Sigmoid colon (tissue), 7 donors: Measurements from ENCODE around the gene NAA16. TPM values are rescaled to one million over a fixed set of nuclear protein-coding genes. Genes with fewer than 3 reads are reported as not detected.

Experiments
- DNase-seq: peaks from one replicate; pipeline ENCODE4 v3.0.0-alpha.2; 2019
- H3K27ac ChIP-seq, 4 donors: fragments of 200-600 bp; sonication (generic); one replicate each; pipeline ENCODE4 v1.5.1; 2016 to 2019; ENCODE audit warnings: mild to moderate bottlenecking in 1 of 4
- H3K27me3 ChIP-seq, 3 donors: fragments of 200-600 bp; sonication (generic); one replicate each; pipeline ENCODE4 v1.5.1; 2019; ENCODE audit warnings: mild to moderate bottlenecking in 1 of 3
- H3K36me3 ChIP-seq, 4 donors: fragments of 200-600 bp; sonication (generic); one replicate each; pipeline ENCODE4 v1.5.1; 2016 to 2019
- H3K4me1 ChIP-seq, 4 donors: fragments of 200-600 bp; sonication (generic); one replicate each; pipeline ENCODE4 v1.5.1; 2017 to 2019
- H3K4me3 ChIP-seq, 4 donors: fragments of 200-600 bp; sonication (generic); one replicate each; pipeline ENCODE4 v1.5.1; 2017 to 2019; ENCODE audit warnings: mild to moderate bottlenecking in 2 of 4, moderate library complexity in 1 of 4
- H3K9me3 ChIP-seq, 4 donors: fragments of 200-600 bp in 3 of 4; sonication (generic) in 3 of 4; one replicate each; pipeline versions ENCODE4 v1.5.1 to v1.6.1; 2013 to 2019
- EP300 ChIP-seq, 4 donors: sonication (generic); formaldehyde crosslinking; IDR thresholded peaks; one replicate each; pipeline ENCODE4 v1.6.1; 2017; ENCODE audit warnings: antibody characterized with exemption in 4 of 4
- POLR2A ChIP-seq, 2 donors: fragments of 450-650 bp; IDR thresholded peaks; one replicate each; pipeline ENCODE4 v1.6.1; 2016; ENCODE audit warnings: antibody characterized with exemption in 2 of 2, mild to moderate bottlenecking in 2 of 2, moderate library complexity in 2 of 2
- POLR2AphosphoS5 ChIP-seq, 4 donors: sonication (generic); formaldehyde crosslinking; IDR thresholded peaks; one replicate each; pipeline ENCODE4 v1.6.1; 2017; ENCODE audit warnings: antibody characterized with exemption in 4 of 4
- WGBS, 2 donors: extraction: QIAGEN DNeasy Blood & Tissue Kit; methylation state at CpG; one replicate each; pipeline ENCODE4 v1.1.7; 2013; 5-methylcytosine and 5-hydroxymethylcytosine counted together
- intact Hi-C: fragments of 100-400 bp; cut with DNase I; formaldehyde crosslinking; loops from one replicate; pipeline ENCODE4 v1.15.1; 2023
- polyA plus RNA-seq, 3 donors: library from polyadenylated mRNA; stranded (reverse); fragments of 200-250 nt; gene quantifications; one replicate each; pipeline ENCODE4 v1.2.3, GENCODE V29; 2013
- total RNA-seq, 4 donors: library from RNA; depleted of rRNA; stranded (reverse); fragments of >200 nt; gene quantifications; one replicate each; pipeline ENCODE4 v1.1.0, GENCODE V29; 2016
- TF ChIP-seq, protein P1 (sequence below), 4 experiments: fragments of 450-650 bp in 3 of 4; fragments of 200-600 bp in 1 of 4; IDR thresholded peaks; one replicate each; pipeline ENCODE4 v1.5.1; 2016 to 2019; ENCODE audit warnings: antibody characterized with exemption in 4 of 4, mild to moderate bottlenecking in 3 of 4, moderate library complexity in 2 of 4
- donor health status: healthy with polysubstance abuse.
- donor health status: Bipolar disorder and iron deficiency.
- donor health status: healthy.

The NAA16 gene
- total and polyA plus RNA-seq, 7 donors = 2.5 to 24.4 (median 15.2) TPM

- no peak for TF ChIP-seq POLR2A (IDR thresholded peaks at IDR 0.05)
- TF ChIP-seq POLR2AphosphoS5 (IDR thresholded peaks at IDR 0.05) = no peak
- TF ChIP-seq EP300 (IDR thresholded peaks at IDR 0.05) = no peak
- TF ChIP-seq, protein P1, sequence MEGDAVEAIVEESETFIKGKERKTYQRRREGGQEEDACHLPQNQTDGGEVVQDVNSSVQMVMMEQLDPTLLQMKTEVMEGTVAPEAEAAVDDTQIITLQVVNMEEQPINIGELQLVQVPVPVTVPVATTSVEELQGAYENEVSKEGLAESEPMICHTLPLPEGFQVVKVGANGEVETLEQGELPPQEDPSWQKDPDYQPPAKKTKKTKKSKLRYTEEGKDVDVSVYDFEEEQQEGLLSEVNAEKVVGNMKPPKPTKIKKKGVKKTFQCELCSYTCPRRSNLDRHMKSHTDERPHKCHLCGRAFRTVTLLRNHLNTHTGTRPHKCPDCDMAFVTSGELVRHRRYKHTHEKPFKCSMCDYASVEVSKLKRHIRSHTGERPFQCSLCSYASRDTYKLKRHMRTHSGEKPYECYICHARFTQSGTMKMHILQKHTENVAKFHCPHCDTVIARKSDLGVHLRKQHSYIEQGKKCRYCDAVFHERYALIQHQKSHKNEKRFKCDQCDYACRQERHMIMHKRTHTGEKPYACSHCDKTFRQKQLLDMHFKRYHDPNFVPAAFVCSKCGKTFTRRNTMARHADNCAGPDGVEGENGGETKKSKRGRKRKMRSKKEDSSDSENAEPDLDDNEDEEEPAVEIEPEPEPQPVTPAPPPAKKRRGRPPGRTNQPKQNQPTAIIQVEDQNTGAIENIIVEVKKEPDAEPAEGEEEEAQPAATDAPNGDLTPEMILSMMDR (IDR thresholded peaks at IDR 0.05) = no peak
- Histone ChIP-seq H3K36me3 (no peaks in the 10 kb centered on the region), H3K27me3 (no peaks in the 10 kb centered on the region), H3K9me3 (no peaks in the 10 kb centered on the region), H3K4me1 (peaks cover 0 to 60% (median 36%) of the 10 kb centered on the region in 4 donors), H3K4me3 (no peak overlapping the region), H3K27ac (no peak overlapping the region)
- WGBS, 2 donors = 87 to 88% methylated on average over 5 of the region's 5 CpGs
- intact Hi-C loops = no loop called here
- DNase-seq = no peak
These were observed 4.5 kb downstream of the NAA16 start for GRCh38 chr13:41315443-41316047.

GRCh38 chr13:41317243-41317642 is 6.2 kb downstream of the NAA16 start:
- WGBS, 2 donors = 86 to 89% methylated on average over 1 of the region's 1 CpG
- peaks cover 0 to 55% (median 36%) of the 10 kb centered on the region in 4 donors for H3K4me1 ChIP-seq
- no peaks in the 10 kb centered on the region for H3K9me3 ChIP-seq
- TF ChIP-seq EP300 (IDR thresholded peaks at IDR 0.05) (no peak), POLR2AphosphoS5 (IDR thresholded peaks at IDR 0.05) (no peak), POLR2A (IDR thresholded peaks at IDR 0.05) (no peak)
- TF ChIP-seq, protein P1 (IDR thresholded peaks at IDR 0.05) = no peak
- H3K36me3 ChIP-seq = no peaks in the 10 kb centered on the region
- H3K4me3 ChIP-seq = no peak overlapping the region
- no peak for DNase-seq
- no peaks in the 10 kb centered on the region for H3K27me3 ChIP-seq
- no peak overlapping the region for H3K27ac ChIP-seq
- intact Hi-C loops = no loop called here

GRCh38 chr13:41325752-41326151 is 14.7 kb downstream of the NAA16 start:
- WGBS, 2 donors = 78 to 87% methylated on average over 2 of the region's 2 CpGs
- no peak for DNase-seq
- no peak overlapping the region for H3K27ac ChIP-seq
- intact Hi-C loops = no loop called here
- H3K36me3 ChIP-seq = peaks cover 0 to 70% (median 4%) of the 10 kb centered on the region in 4 donors
- H3K27me3 ChIP-seq = no peaks in the 10 kb centered on the region
- H3K4me1 ChIP-seq = no peaks in the 10 kb centered on the region
- TF ChIP-seq, protein P1 (IDR thresholded peaks at IDR 0.05) = no peak
- no peak for TF ChIP-seq POLR2AphosphoS5 (IDR thresholded peaks at IDR 0.05)
- TF ChIP-seq POLR2A (IDR thresholded peaks at IDR 0.05) = no peak
- TF ChIP-seq EP300 (IDR thresholded peaks at IDR 0.05) = no peak
- no peak overlapping the region for H3K4me3 ChIP-seq
- H3K9me3 ChIP-seq = no peaks in the 10 kb centered on the region

- intact Hi-C loops = no loop called here
- Histone ChIP-seq H3K4me3 (no peak overlapping the region), H3K36me3 (peaks cover 0 to 70% (median 4%) of the 10 kb centered on the region in 4 donors), H3K4me1 (no peaks in the 10 kb centered on the region), H3K27me3 (no peaks in the 10 kb centered on the region), H3K9me3 (no peaks in the 10 kb centered on the region), H3K27ac (no peak overlapping the region)
- 97 to 98% methylated on average over 1 of the region's 1 CpG for WGBS, 2 donors
- DNase-seq = no peak
- no peak for TF ChIP-seq EP300 (IDR thresholded peaks at IDR 0.05)
- TF ChIP-seq, protein P1 (IDR thresholded peaks at IDR 0.05) = no peak
- TF ChIP-seq POLR2A (IDR thresholded peaks at IDR 0.05) = no peak
- TF ChIP-seq POLR2AphosphoS5 (IDR thresholded peaks at IDR 0.05) = no peak
These were observed 15.6 kb downstream of the NAA16 start for GRCh38 chr13:41326661-41327060.
